ENCODE data around the gene ANKRD12.

Gene ANKRD12

GRCh38 chr18:9126337-9126736 is 10.2 kb upstream of the ANKRD12 start (continued):
- no peak for TF ChIP-seq TSHZ1 (tag by site-specific recombination; IDR thresholded peaks at IDR 0.05; ENCODE audit: borderline replicate concordance)
- no peak for TF ChIP-seq ZNF211 (tag by site-specific recombination; IDR thresholded peaks at IDR 0.05; ENCODE audit: low read depth)
- no peak for TF ChIP-seq ZNF529 (tag by site-specific recombination; IDR thresholded peaks at IDR 0.05; ENCODE audit: insufficient replicate concordance)
- TF ChIP-seq ZNF416 (tag by site-specific recombination; IDR thresholded peaks at IDR 0.05): no peak
- no peak for TF ChIP-seq HOXC10 (CRISPR knock-in tag; IDR thresholded peaks at IDR 0.05)
- no peak for TF ChIP-seq ZNF776 (tag by site-specific recombination; IDR thresholded peaks at IDR 0.05; ENCODE audit: borderline replicate concordance)
- no peak for TF ChIP-seq HIC1 (tag by site-specific recombination; IDR thresholded peaks at IDR 0.05)
- no peak for TF ChIP-seq ZBTB26 (tag by site-specific recombination; optimal IDR thresholded peaks at IDR 0.05)

GRCh38 chr18:9130195-9130594 is 6.4 kb upstream of the ANKRD12 start:
- no peak overlapping the region for H3K4me3 ChIP-seq (ENCODE audit: low read depth, low read length)
- peaks cover 6% of the 10 kb centered on the region; the same call in 1 of the 2 replicates for H3K4me1 ChIP-seq (ENCODE audit: control insufficient read depth, insufficient read depth, low read length)
- no peak overlapping the region for H3K27ac ChIP-seq (ENCODE audit: extremely low read depth, low read depth, low read length)
- ChIA-PET CTCF (no interaction called here), POLR2A (no interaction called here)
- peaks cover 76 to 81% of the 10 kb centered on the region in 2 experiments for H3K36me3 ChIP-seq (ENCODE audit: control insufficient read depth in 2 of 2, insufficient read depth in 1 of 2, low read length in 2 of 2)
- H3K9me3 ChIP-seq (ENCODE audit: control insufficient read depth, insufficient read depth, low read depth, low read length): no peaks in the 10 kb centered on the region
- TF ChIP-seq ZNF341 (tag by site-specific recombination; IDR thresholded peaks at IDR 0.05; ENCODE audit: low read depth): no peak
- TF ChIP-seq ZNF354C (tag by site-specific recombination; IDR thresholded peaks at IDR 0.05; ENCODE audit: borderline replicate concordance, low read depth): no peak

GRCh38 chr18:9130806-9131205 is 5.8 kb upstream of the ANKRD12 start:
- peaks cover 74 to 79% of the 10 kb centered on the region in 2 experiments for H3K36me3 ChIP-seq (ENCODE audit: control insufficient read depth in 2 of 2, insufficient read depth in 1 of 2, low read length in 2 of 2)
- POLR2A ChIA-PET: no interaction called here
- no peak overlapping the region for H3K4me3 ChIP-seq (ENCODE audit: low read depth, low read length)
- CTCF ChIA-PET: no interaction called here
- no peak for TF ChIP-seq HOXD13 (CRISPR knock-in tag; IDR thresholded peaks at IDR 0.05; ENCODE audit: borderline replicate concordance)
- no peak for TF ChIP-seq ZNF138 (tag by site-specific recombination; IDR thresholded peaks at IDR 0.05; ENCODE audit: borderline replicate concordance)
- no peak for TF ChIP-seq ZBTB1 (tag by site-specific recombination; IDR thresholded peaks at IDR 0.05)
- H3K4me1 ChIP-seq (ENCODE audit: control insufficient read depth, insufficient read depth, low read length): peaks cover 6% of the 10 kb centered on the region; the same call in 1 of the 2 replicates
- H3K9me3 ChIP-seq (ENCODE audit: control insufficient read depth, insufficient read depth, low read depth, low read length): no peaks in the 10 kb centered on the region
- no peak overlapping the region for H3K27ac ChIP-seq (ENCODE audit: extremely low read depth, low read depth, low read length)

- CTCF ChIA-PET: no interaction called here
- H3K36me3 ChIP-seq (ENCODE audit: control insufficient read depth in 2 of 2, insufficient read depth in 1 of 2, low read length in 2 of 2): peaks cover 59 to 63% of the 10 kb centered on the region in 2 experiments
- H3K27ac ChIP-seq (ENCODE audit: extremely low read depth, low read depth, low read length): no peak overlapping the region
- POLR2A ChIA-PET: no interaction called here
- TF ChIP-seq HOXD13 (CRISPR knock-in tag; IDR thresholded peaks at IDR 0.05; ENCODE audit: borderline replicate concordance): no peak
- TF ChIP-seq ZNF488 (tag by site-specific recombination; IDR thresholded peaks at IDR 0.05): no peak
- no peak for TF ChIP-seq ZNF248 (tag by site-specific recombination; IDR thresholded peaks at IDR 0.05)
- TF ChIP-seq GLIS1 (tag by site-specific recombination; IDR thresholded peaks at IDR 0.05): no peak
- no peak for TF ChIP-seq ZBTB6 (tag by site-specific recombination; IDR thresholded peaks at IDR 0.05)
- no peak for TF ChIP-seq ZNF223 (tag by site-specific recombination; IDR thresholded peaks at IDR 0.05)
- TF ChIP-seq ZNF24 (tag by site-specific recombination; IDR thresholded peaks at IDR 0.05): no peak
- no peak for TF ChIP-seq ZNF544 (tag by site-specific recombination; IDR thresholded peaks at IDR 0.05)
- peaks cover 6% of the 10 kb centered on the region; the same call in 1 of the 2 replicates for H3K4me1 ChIP-seq (ENCODE audit: control insufficient read depth, insufficient read depth, low read length)
- no peak overlapping the region for H3K4me3 ChIP-seq (ENCODE audit: low read depth, low read length)
- no peaks in the 10 kb centered on the region for H3K9me3 ChIP-seq (ENCODE audit: control insufficient read depth, insufficient read depth, low read depth, low read length)
These were observed 4.0 kb upstream of the ANKRD12 start for GRCh38 chr18:9132628-9133027.

Measured in HEK293 (cell line).